NCI-H748 (cell line): ENCODE data around the gene NECTIN4.
A peak's percentile ranks its signal among the peaks of the same experiment; 100 is the strongest.

Experiments
- DNase-seq: peaks from one replicate; lab custom pipeline; 2025; ENCODE audit not compliant: unreplicated experiment; lab: John Stamatoyannopoulos, UW

Gene NECTIN4

DNA sequence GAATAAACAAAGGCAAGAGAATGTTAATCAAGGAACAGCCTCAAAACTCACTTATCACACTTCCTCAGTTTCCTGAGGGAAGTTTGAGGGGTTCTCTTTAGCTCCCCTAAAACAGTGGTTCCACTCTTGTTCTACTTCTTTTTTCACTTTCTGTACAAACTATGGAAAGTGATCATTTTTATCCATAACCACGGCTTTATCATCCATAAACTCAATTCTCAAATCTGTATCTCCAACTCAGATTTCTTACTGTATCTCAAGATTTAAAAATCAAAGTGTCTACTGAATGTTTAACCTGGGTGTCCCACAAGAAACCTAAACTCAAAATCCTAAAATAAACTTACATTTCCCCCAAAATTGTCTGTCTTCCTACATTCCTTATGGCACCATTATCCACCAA lies 24.6 kb upstream of the NECTIN4 start:
- DNase-seq, result no peak

DNA sequence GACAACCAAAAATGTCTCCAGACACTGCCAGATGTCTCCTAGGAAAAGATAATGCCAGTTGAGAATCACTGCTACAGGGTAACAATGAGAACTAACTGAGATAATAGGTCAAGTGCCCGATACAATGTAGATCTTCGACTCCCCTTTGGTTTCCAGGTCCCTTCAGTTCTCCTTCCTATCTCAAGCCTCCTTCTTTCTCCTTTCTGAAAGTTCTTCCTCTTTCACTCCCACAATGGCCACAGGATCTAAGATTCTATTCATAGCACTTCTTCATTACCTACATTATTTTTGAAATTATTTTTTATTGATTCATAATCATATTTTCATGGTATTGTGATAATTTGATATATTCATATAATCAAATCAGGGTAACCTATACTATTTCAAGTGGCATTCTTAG lies 22.2 kb upstream of the NECTIN4 start:
- DNase-seq, result no peak

GRCh38 chr1:161111117-161111516 lies 21.8 kb upstream of the NECTIN4 start:
- no peak for DNase-seq

DNA sequence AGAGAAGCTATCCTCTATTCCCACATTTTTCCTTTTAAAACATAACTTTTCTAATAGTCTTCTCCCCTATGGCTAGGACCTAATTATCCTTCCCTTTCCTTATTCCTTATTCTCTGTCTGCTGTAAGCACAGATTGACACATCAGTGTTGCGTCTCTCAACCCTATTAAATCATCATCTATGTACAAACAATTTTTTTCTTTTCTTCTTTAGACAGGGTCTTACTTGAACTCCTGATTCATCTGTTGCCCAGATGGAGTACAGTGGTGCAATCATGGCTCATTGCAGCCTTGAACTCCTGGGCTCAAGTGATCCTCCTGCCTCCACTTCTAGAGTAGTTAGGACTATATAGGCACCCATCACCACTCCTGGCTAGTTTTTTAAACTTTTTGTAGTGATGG lies 17.1 kb upstream of the NECTIN4 start:
- DNase-seq, result no peak

- DNase-seq, result no peak
Measured at GRCh38 chr1:161100556-161100955, 11.2 kb upstream of the NECTIN4 start.

DNA sequence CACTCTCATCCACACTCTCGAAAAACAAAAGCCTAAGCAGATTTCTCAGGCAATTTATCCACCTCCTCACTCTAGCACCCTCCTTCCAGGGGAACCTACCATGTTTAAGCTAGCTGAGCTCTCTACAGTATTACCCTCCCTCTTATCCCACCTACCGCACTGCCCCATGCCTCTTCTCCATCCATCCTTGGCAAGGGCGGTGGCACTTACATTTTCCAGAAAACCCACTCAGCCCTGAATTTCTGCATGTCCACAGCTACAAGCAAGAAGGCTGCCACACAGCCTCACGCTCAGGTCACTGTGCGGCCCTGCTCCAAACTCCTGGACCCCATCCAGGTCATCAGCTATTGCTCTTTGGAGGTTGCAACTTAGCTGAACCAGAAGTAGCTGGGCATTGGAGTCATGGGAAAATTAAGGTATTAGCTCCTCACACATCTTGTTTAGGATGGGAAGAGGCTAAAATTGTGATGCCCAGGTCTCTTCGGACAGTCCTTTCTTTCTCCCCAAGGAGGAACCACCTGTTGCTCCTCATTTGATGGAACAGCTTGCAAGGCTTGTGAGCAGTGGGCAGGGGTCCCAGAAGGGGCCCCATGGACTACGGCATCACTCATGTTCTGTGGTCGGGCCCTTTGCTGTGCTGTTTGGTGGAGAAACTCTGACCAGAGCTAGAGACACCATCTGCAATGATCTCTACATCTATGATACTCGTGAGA lies 9.9 kb upstream of the NECTIN4 start:
- DNase-seq, result no peak

DNA sequence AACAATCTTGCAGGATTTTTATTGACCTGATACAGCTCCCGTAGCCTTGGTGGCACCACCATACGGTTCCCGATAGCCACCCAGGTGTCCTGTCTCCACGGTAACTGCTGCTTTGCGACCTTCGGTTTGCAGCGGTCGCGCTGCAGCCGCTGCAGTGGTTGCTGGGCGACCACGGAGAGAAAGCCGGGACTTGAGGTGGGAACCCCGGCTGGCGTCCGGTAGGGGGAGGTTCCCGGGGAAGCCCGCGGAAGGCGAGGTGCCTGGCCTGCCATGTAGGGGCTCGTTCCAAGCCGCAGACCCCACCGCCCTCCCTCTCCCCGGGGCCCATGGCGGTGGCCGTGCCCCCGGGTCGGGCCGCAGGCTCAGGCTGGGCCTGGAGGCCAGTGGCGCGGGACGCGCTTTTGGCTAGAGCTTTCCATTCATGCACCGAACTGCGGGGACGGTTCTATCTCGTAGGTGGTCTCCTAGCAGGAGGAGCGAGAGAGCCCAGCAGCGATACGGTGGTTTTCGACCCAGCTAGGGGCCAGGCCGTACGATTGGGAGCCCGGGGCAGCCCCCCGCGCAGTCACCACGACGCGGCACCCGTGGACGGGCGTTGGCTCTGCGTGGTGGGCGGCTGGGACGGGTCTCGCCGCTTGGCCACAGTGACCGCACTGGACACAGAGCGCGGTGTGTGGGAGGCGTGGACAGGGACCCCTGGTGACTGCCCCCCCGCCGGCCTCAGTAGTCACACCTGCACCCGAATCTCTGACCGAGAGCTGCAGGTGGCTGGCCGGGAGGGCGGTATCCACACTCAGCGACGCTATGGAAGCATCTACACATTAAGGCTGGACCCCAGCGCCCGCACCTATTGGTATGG lies 9.1 kb upstream of the NECTIN4 start, which contains the start of gene KLHDC9:
TSS of gene KLHDC9 (plus strand) at position 152 of the 859 bp plus-strand sequence. CDS start at position 327, 175 bp downstream.
- peak; percentile 94 for DNase-seq

DNA sequence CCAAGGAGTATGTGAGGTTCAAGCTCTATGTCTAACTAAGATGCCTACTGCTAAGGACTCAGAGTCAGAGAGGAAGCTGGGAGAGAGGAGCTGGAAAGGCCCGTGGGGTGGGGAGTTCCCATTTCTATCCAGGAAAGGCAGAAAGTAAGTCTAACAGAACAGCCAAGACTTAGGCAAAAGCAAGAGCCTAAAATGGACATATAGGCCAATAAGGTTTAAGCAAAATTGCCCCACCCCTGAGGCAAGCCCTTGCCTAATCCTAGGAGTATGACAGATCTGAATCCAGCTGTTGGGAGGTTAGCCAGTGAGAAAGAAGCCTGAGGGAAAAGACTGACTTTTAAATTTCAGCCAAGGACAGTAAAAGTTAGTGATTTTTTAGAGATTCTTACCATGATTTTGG lies 7.2 kb upstream of the NECTIN4 start:
- DNase-seq, result no peak

- DNase-seq, result no peak
Measured at GRCh38 chr1:161096015-161096414, 6.7 kb upstream of the NECTIN4 start.

- no peak for DNase-seq
Measured at GRCh38 chr1:161095230-161095629, 5.9 kb upstream of the NECTIN4 start.

DNA sequence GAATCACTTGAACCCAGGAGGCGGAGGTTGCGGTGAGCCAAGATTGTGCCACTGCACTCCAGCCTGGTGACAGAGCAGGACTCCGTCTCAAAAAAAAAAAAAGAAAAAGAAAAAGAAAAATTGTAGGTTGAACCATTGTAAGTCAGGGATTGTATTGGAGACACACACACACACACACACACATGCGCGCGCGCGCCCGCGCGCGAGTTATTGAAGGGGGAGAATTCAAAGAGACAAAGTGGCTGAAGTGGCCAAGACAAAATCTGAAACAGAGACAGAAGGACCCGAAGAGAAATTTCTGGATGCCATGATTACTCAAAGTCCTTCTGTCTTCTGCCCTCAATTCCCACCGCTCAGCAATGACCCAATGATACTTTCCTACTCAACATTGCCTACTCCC lies 5.1 kb upstream of the NECTIN4 start:
- no peak for DNase-seq

- DNase-seq, result no peak
Measured at GRCh38 chr1:161092621-161093028, 3.3 kb upstream of the NECTIN4 start.

GRCh38 chr1:161091796-161092507 lies 2.6 kb upstream of the NECTIN4 start:
- DNase-seq, result no peak

DNA sequence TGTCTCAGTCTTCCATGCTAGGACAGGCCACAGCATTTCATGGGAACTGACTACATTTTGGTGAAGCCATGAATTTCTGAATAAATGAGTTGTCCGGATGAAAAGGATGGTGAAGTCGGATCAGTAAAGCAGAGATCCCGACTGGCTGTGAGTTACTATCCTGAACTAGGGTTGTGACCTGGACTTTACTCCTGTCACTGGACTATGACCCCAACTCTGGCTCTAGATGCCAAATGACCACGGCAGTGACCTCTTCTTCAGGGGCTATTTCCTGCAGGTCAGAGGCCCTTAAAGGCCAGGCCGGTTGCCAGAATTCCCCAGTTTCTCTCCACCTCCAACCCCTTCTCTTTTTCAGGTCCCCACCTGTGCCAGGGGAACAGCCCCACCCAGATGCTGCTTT lies 1.7 kb upstream of the NECTIN4 start:
- DNase-seq, result no peak

DNA sequence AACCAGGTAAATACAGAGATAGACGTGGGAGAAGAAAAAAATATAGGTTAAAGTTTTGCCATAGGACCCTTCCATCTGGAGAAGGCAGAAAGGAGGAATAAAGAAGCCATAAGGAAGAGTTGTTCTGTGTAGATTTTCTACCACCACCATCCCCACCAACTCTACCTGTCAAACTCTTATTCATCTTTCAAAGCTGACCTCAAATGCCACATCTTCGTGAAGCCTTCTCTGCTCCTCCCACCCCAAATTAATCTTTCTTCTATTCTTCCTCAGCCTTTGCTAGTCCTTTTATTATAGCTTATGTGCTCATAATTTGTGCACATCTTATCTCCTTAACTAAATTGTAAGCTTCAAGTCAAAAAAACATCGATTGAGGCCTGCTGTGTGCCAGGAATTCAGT lies 1.3 kb upstream of the NECTIN4 start:
- no peak for DNase-seq

GRCh38 chr1:161089938-161090337 lies 580 bp upstream of the NECTIN4 start:
- no peak for DNase-seq

- DNase-seq, result no peak
Measured at GRCh38 chr1:161088587-161089110, 709 bp downstream of the NECTIN4 start.

DNA sequence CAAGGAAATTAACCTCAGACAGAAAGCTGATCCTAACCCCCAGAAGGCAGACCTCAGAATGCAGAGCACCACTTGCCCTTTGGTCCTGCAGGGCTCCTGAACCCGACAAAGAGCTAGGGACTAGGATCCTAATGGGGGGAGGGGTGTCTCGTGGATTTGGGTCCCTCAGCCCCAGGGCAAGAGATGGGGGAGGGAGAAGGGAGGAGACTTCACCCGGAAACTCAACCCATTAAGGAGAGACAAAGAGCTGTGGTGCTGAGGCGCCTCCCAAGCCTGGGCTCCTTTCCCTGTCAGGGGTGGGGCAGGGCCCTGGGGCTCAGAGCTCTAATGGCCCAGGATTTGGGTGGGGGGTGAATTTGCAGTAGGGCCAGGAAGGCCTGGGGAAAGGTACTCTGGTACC lies 2.9 kb downstream of the NECTIN4 start:
- DNase-seq, result no peak

DNA sequence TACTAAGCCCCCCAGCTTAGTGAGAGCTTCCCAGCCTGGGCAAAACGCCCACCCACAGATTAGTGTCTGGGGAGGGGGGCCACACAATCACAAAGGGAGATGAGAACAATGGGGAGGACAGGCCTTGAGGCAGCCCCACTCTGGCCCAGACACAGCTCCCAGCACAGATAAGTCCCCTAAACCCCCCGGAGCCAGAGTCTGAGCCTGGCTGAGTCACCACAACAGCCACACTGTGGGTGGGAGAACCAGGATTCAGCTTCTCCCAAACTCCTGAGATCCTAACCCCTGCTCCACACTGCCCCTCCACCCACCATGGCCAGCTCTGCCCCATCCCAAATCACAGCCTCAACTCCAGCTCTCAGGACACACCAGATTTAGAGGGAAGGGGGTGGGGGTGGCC lies 4.2 kb downstream of the NECTIN4 start:
- no peak for DNase-seq

DNA sequence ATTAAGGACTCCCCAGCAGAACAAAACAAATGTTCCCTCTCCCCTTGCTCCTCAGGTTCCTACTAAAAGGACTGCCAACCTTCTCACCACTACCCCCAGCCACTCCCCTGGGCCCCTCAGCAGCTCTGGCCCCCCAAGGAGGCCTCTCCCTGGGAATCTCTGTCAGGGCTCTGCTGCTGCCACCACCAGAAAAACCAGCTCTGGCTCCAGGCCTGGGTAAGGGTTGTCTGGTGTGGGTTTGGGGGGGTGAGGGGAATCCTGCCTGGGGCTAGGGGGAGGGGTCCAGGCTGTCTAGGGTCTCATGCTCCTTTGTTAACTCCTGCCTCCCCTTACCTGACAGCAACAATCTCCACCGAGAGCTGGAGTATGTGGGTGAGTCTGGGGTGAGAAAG lies 4.8 kb downstream of the NECTIN4 start:
- no peak for DNase-seq

DNA sequence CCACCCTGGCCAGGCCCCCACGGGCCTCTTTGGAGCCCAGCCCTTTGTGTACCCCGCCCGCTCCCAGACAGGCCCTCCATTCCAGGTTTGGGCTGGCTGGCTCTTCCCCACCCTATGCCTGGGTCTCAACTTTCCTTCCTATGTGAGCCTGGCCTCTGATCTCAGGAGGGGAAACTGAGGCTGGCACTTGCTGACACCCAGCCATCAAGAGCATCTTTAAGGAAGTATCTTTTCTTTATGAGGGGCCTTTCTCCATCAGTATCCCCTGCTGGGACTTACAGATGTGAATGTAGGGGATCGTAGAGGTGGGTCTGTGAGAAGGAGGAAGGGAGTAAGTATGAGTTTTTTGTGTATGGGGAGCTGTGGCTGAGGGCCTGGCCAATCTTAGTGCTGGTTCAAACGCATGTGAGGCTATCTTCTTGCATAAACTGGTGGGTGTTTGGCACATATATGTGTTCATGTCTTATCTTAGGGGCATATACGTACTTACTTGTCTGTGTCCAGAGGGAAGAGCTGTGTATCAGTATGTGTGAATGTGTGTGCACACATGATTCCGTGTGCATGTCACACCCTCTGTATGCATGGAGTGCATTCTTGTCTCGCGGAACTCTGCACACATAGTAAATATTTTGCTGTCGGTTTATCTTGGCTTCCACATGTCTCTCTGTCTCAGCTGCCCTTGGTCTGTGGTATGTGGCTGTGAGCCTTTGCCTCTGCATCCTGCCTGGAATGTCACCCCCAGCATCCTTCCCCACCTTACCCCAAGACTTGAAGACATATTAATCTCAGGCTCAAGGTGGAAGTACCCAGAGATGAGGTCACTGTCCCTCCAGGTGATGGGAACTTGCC lies 5.4 kb downstream of the NECTIN4 start:
- DNase-seq, result no peak
